ENCODE results near the gene MRPL43.

Gene MRPL43

DNA sequence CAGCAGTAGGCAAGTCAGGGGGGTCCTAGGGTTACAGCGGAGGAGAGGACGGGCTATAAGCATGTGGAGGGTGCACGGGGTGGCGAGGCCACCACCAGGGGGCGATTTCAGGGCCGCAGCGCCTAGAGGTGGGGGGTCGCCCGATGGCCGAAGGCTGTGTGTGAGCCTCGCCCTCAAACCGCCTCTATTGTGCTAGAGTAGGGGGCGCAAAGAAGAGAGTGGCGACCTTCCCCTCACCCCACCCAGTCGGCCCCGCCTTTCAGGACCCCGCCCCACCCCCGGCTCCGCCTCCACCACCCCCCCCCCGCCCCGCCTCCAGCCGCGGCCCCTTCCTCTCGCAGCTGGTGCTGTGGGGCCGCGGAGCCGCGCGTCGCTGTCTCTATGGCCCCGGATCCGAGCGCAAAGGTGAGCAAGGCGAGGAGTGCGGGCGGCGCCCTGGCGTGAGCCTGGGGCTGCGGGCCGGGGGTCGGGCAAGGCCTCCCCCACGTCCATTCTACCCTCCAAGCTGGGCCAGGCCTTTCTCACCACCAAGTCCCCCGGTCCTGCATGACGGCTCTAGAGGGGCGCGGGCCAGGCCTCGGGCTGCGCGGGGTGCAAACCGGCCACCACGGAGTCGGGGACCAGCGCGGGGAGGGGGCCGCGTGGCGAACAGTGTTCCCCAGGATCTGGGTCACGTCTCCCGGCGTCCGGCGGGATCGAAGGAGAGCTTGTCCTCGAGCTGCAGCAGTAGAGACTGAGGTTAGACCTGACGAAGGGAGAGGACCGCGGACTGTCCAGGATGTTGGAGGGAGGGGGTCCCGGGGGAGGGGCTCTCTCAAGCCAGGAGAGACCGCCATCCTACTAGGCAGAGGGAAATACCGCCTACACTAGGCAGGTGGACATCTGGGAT, 17.9 kb downstream of the MRPL43 start, which contains the start of gene SEMA4G:
Gene SEMA4G, plus strand, starts transcription at position 318 of the 889 bp plus-strand sequence. CDS start 3,409 bp downstream, outside the sequence.
- in situ Hi-C loops (cut with MboI; ENCODE audit: low sequenced_read_pairs) = no loop called here

DNA sequence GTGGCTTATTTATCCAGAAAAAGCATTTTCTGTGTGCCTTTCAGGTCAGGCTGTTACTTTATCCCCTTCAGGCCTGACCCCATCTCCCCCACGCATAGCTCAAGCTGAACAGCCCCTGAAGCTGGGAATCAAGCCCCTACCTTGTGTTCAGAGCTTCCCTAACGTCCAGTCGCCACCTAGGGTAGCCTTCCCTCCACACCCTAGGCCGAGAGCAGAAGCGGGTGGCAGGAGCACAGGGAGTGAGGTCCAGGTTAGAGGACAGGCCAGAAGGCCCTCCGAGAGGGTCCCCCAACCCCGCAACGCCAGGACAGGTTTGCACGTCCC, 18.5 kb downstream of the MRPL43 start:
- in situ Hi-C loops (cut with MboI; ENCODE audit: low sequenced_read_pairs) = no loop called here

DNA sequence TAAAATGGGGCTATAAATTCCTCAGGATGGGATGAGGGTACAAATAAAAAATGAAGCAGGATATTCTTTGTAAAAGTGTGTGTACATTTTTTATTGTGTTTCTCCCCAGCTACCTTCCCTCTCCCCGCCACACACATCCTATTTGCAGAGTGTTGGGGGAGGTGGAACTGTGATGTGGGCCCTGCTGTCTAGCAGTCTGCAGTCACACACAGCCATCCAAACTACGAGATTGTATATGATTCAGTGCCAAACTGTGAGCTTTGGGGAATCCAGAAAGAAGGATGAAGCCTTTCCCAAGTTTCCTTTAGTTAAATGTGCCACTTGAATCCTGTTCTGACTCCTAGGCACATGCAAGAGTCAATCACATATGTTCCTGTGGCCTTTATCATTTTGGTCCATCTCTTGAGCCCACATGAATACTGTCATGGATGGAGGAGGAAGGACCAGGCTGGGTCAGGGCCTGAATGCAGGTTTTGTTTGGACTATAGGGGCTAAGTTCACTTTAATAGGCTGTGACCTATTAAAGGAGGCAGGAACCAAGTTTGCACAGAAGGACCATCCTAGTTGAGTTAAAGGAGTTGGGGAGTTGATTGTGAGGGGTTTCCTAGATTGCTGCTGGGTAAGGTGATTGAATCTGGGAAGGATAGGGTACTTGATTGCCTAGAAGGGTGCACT, 19.1 kb downstream of the MRPL43 start:
- in situ Hi-C loops (cut with MboI; ENCODE audit: low sequenced_read_pairs) = no loop called here

DNA sequence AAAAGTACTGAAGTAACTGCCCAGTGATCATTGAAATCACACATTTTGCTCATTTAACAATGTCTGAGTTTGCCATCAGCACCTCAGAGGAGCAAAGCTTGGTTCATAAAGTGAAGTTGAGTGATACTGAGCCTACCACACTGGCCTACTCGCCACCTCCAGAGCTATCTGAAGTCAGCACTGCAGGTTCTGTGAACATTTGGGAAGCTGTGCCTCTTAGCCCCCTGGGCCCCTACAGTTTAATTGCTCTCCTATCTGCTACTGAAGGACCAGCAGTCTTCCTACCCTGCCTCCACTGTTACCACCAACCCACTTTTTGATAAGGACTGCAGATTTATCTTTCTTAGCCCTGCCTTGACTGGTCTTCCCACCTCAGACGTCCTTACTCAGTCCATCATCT, 20.0 kb downstream of the MRPL43 start:
- in situ Hi-C loops (cut with MboI; ENCODE audit: low sequenced_read_pairs) = no loop called here

DNA sequence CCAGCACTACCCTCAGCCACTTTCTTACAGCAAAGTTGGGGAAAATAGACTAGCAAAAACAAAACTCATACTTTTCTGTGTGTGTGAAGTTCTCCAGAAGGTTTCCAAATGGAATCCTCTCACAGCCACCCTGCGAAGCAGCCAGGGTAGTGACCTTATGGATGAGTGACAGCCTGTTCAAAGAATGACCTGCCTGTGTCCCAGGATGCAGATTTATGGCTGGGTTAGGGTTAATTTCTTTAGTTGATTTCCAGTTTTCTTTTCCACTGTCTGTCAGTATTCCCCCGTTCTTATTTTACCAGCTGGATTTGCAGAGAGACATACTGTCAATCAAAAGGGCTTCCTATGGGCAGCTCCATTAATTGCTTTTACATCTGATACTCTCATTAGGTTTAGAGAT, 20.4 kb downstream of the MRPL43 start:
- in situ Hi-C loops (cut with MboI; ENCODE audit: low sequenced_read_pairs) = no loop called here

DNA sequence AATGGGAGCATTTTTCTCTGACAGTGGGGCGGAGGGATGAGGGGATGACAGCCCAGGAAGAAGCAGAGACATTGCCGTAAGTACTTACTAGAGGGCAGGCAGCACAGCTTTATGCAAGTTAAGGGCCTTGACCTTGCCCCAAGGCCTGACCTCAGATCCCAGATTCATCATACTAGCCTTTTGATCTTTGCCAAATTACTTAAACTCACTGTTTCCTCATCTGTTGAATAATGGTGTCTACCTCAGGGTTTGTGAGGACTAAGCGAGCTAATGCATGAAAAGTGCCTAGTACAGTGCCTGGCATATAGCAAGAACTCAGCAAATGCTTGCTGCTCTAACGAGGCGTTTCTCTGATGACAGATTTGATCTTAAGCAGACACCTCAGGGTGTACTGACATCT, 21.5 kb downstream of the MRPL43 start:
- in situ Hi-C loops (cut with MboI; ENCODE audit: low sequenced_read_pairs) = no loop called here

DNA sequence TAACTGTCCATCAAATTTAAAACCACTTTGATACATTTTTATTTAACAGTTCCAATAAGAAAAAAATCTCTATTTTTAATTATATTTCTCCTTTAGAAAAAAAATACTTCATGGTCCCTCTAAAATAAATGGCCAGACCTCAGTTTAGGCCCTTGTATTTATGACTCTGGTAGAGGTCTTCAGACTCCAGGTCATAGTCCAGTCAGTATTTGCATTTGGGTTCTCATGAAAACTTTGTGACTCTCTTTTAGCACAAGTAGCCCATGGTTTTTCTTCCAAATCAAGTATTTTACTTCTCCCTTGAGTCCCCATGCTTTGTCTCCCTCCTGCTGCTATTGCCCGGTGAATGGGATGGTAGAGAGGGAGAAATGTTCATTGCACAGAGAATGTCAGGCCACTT, 23.5 kb downstream of the MRPL43 start:
- in situ Hi-C loops (cut with MboI; ENCODE audit: low sequenced_read_pairs) = no loop called here

DNA sequence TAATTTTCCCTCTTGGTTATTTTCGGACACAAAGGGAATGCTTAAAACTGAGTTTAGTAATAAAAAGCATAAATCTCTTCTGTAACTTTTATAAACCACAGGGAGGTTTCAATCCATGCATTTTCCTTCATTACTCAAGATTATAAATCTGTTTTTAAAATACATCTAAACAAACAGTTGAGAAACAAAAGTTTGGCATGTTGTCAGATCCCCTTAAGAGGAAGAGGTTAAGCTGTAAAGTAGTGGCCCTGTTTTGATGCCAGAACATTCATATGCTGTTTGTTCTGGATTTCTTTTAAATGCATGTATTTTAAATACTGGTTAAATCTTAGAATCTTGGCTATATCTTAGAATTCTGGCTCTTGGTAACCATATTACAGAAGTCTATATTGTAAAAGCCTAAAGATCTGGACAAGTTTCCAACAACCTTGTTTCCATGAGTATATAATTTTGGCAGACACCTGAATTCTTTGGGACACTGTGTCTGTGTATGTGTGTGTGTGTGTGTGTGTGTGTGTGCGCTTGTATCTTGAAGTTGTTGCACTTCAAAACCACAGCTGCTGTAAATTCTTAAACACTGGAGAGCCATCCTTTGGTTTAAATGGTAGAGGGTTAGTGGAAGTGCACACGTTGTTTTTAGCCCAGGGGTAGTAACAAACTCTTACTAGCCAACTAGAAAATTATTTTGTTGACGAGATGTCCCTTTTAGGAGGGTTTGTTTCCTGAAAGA, 24.8 kb downstream of the MRPL43 start:
- in situ Hi-C loops (cut with MboI; ENCODE audit: low sequenced_read_pairs) = no loop called here

DNA sequence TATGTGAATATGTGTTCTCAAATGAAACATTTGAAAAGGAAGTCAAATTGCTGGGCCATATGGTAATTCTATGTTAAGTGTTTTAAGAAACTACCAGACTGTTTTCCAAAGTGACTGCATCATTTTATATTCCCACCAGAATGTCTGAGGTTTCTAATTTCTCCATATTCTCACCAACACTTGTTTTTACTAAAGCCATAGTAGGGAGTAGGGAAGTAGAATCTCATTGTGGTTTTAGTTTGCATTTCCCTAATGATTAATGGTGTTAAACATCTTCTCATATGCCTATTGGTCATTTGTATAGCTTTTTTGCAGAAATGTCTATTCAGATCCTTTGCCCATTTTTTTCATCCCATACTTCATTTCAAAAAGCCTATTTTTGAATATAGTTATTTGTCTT, 27.0 kb downstream of the MRPL43 start:
- in situ Hi-C loops (cut with MboI; ENCODE audit: low sequenced_read_pairs) = no loop called here

DNA sequence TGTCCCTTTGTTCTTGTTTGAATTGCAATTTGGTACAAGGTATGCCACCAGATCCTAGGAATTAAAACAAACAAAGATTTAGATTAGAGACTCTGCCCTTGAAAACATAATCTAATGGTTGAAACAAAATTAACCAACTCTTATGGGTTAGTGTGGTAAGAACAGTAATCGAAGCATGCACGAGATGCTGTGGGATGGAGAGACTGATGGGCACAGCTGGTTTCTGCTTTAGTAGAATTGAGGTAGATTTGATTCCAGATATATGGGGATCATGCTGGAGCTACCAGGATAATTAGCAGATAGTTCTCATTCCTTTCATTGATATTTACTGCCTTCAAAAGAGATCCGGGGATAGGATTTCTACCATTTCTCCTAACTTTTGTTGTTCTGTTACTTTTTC, 38.4 kb downstream of the MRPL43 start:
- in situ Hi-C loops (cut with MboI; ENCODE audit: low sequenced_read_pairs) = no loop called here

DNA sequence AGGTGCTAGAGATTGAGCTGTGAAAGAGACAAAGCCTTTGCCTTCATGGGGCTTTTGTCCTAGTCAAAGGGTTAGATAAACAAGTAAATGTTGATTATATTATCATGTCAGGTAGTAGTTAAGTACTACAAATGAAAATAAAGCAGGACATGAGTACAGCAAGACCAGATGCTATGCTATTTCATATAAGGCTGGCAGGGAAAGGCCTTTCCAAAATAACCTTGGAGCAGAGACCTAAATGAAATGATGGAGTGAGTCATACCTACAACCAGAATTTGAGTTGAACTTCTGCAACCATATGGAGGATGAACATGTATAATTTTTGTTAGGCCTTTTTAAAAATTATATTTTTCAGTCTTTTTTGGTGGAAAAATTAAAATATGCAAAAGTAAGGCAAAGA, 41.5 kb downstream of the MRPL43 start:
- in situ Hi-C loops (cut with MboI; ENCODE audit: low sequenced_read_pairs) = no loop called here

DNA sequence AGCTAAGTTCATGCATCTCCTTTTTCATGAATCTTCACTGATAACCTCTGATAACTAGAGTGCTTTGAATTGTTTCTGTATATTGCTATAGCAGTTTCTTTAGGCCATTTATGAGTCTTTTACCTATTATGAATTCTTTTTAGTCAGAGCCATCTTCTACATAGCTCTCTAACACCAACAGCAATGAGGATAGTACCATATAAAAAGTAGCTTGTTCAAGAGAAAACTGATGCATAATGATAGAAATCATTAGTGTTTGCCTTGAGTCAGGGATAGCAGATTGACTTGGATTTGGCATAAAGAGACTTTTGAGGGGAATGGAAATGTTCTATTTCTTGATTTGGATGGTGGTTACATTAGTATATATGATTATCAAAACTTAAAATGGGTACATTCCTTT, 43.8 kb downstream of the MRPL43 start:
- in situ Hi-C loops (cut with MboI; ENCODE audit: low sequenced_read_pairs) = no loop called here

DNA sequence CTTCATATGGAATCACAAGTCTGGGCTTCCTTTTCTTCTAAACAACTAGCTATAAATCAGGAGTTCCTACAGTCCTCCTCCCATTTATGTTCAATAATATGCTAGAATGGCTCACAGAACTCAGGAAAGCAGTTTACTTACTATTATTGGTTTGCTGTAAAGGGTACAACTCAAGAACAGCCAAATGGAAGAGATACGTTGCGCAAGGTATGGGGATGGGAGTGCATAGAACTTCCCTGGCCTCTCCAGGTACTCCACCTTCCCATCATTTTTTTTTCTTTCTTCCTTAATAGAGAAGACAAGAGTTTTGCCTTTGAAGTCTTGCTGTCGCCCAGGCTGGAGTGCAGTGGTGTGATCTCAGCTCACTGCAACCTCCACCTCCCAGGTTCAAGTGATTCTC, 45.1 kb downstream of the MRPL43 start:
- in situ Hi-C loops (cut with MboI; ENCODE audit: low sequenced_read_pairs) = no loop called here

DNA sequence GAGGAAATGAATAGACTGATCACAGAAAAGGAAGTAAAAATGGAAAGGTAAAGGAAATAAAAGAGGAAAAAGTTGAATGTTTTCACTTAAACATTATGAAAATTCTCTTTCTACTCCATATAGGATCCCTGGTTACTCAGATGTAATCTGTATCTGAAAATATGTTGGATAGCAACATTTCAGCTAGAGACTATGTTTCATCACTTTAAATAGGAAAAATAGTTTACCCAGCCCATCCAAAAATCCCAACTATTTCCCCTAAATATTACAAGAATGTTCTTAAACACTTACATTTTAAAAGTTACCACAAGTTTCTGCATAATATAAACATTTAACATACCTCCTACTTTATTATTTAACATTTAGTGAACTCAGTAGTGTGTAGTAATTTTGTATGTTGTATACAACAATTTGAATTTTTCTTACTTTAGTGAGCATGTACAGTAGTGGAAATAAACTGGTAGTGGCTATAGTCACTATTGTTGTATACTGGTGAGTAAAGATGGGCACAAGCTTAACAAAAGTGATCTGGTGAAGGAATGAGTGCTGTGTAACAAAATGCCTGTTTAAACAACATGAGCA, 47.4 kb downstream of the MRPL43 start:
- in situ Hi-C loops (cut with MboI; ENCODE audit: low sequenced_read_pairs) = no loop called here
